Mucosa of descending colon (tissue), 3 donors: Measurements from ENCODE around the gene DIAPH2. TPM values are rescaled to one million over a fixed set of nuclear protein-coding genes. Genes with fewer than 3 reads are reported as not detected.

Experiments
- ATAC-seq: fragments of 200-7000 bp; cut with Tn5 transposase; one replicate; pipeline ENCODE4 v1.9.1; 2020; ENCODE audit warnings: mild to moderate bottlenecking, moderate library complexity
- DNase-seq, 3 donors: peaks; one replicate each; pipeline ENCODE4 v3.0.0-alpha.2; 2020
- H3K36me3 ChIP-seq: fragments of 200-600 bp; one replicate; pipeline ENCODE4 v1.8.0; 2021; ENCODE audit warnings: low read depth, mild to moderate bottlenecking
- H3K4me1 ChIP-seq: fragments of 200-600 bp; one replicate; pipeline ENCODE4 v1.8.0; 2021; ENCODE audit warnings: low read depth, mild to moderate bottlenecking
- H3K4me3 ChIP-seq: fragments of 200-600 bp; one replicate; pipeline ENCODE4 v1.8.0; 2021; ENCODE audit warnings: mild to moderate bottlenecking
- H3K9me3 ChIP-seq: fragments of 200-600 bp; one replicate; pipeline ENCODE4 v1.8.0; 2021; ENCODE audit warnings: mild to moderate bottlenecking
- intact Hi-C, 2 donors: fragments of 100-400 bp; cut with DNase I in 1 of 2; cut with micrococcal nuclease in 1 of 2; formaldehyde crosslinking; loops; one replicate each; pipeline versions ENCODE4 v1.11.0 to v1.11.1; 2022; cut with DNase I, micrococcal nuclease
- total RNA-seq, 3 donors: library from RNA; stranded (reverse); fragmentation: NEBNext Ultra II Directional in 2 of 3; extraction: Animal tissue kit (Norgen Biotek cat#: 25700) in 2 of 3; gene quantifications; one replicate each; pipeline versions ENCODE4 v1.2.1 to v1.2.4, GENCODE V29; 2021 to 2023
- TF ChIP-seq, protein P1 (sequence below): fragments of 200-600 bp; IDR thresholded peaks from one replicate; pipeline ENCODE4 v1.8.0; 2022; ENCODE audit warnings: antibody characterized with exemption, mild to moderate bottlenecking
- donor health status: DM: no; HTN: no; CAD: no; lungs with moderate emphysema.
- donor health status: DM: no; HTN: no; CAD: no.
- donor health status: DM: no; HTN: yes; CAD: no.

Gene DIAPH2
- total RNA-seq, 3 donors from 2014 or later, result 26.7 to 40.2 (median 29.6) TPM

DNA sequence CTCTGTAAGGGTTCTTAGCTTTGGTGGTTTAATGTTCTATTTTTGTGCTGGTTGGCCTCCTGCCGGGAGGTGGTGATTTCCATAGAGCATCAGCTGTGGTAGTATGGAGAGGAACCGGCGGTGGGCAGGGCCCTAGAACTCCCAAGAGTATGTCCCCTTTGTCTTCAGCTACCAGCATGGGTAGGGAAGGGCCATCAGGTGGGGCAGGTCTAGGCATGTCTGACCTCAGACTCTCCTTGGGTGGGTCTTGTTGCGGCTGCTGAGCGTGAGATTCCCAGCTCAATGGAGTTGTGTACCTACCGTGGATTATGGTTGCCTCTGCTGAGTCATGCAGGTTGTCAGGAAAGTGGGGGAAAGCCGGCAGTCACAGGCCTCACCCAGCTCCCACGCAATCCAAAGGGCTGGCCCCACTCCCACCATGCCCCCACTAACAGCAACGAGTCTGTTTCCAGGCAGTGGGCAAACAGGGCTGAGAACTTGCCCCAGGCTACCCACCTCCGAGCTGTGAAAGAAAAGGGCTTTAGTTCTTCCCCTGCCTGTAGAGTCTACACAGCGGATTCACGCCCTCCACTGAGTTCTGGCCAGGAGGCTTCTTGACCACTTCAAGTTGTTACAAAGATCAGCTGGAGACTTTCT lies 434.9 kb downstream of the DIAPH2 start:
- TF ChIP-seq, protein P1, sequence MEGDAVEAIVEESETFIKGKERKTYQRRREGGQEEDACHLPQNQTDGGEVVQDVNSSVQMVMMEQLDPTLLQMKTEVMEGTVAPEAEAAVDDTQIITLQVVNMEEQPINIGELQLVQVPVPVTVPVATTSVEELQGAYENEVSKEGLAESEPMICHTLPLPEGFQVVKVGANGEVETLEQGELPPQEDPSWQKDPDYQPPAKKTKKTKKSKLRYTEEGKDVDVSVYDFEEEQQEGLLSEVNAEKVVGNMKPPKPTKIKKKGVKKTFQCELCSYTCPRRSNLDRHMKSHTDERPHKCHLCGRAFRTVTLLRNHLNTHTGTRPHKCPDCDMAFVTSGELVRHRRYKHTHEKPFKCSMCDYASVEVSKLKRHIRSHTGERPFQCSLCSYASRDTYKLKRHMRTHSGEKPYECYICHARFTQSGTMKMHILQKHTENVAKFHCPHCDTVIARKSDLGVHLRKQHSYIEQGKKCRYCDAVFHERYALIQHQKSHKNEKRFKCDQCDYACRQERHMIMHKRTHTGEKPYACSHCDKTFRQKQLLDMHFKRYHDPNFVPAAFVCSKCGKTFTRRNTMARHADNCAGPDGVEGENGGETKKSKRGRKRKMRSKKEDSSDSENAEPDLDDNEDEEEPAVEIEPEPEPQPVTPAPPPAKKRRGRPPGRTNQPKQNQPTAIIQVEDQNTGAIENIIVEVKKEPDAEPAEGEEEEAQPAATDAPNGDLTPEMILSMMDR, result no peak
- H3K4me1 ChIP-seq, result no peaks in the 10 kb centered on the region
- DNase-seq, result no peak
- intact Hi-C loops, result no loop called here
- H3K4me3 ChIP-seq, result no peak overlapping the region
- no peaks in the 10 kb centered on the region for H3K9me3 ChIP-seq
- no peak for ATAC-seq
- no peaks in the 10 kb centered on the region for H3K36me3 ChIP-seq

DNA sequence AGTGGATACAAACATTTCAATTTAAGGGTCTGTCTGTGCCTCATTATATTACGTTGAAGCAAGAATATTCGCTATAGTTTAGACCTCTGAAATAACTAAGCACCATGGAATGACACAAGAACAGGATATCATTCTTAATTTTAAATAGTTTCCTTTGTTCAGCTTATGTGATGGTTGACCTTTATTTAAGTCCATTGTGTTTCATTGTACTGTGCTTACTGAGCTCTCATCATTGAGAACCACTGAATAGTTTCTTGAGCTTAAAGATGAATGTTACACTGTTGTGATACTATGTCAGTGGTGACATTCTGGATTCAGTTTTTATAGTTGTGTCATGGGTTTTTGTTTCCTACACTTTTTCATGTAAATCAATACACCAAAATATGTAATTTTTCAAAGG lies 438.4 kb downstream of the DIAPH2 start:
- no peaks in the 10 kb centered on the region for H3K4me1 ChIP-seq
- H3K9me3 ChIP-seq, result no peaks in the 10 kb centered on the region
- H3K4me3 ChIP-seq, result no peak overlapping the region
- DNase-seq (no peak), ATAC-seq (no peak)
- TF ChIP-seq, protein P1, result no peak
- H3K36me3 ChIP-seq, result no peaks in the 10 kb centered on the region
- intact Hi-C loops, result no loop called here

DNA sequence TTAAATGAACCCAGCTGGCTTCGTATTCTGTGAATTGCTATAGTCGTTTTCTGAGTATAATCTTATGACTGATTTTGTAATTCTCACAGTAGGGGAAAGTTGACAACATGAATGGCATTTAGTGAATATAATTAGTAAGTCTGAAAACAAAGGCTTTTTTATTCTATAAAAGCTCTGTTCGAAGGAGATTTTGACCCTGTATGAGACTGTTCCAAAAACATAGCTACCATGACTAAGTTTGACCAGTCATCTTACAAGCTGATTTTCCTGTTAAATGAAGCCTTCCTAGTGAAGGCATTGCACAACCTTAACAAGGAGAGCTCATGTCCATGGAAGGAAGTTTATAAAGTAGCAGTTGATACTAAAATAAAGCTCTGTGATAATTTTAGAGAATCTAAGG lies 441.4 kb downstream of the DIAPH2 start:
- no peaks in the 10 kb centered on the region for H3K36me3 ChIP-seq
- no peaks in the 10 kb centered on the region for H3K9me3 ChIP-seq
- intact Hi-C loops, result no loop called here
- H3K4me3 ChIP-seq, result no peak overlapping the region
- no peak for DNase-seq
- H3K4me1 ChIP-seq, result no peaks in the 10 kb centered on the region
- ATAC-seq, result no peak
- TF ChIP-seq, protein P1, result no peak

DNA sequence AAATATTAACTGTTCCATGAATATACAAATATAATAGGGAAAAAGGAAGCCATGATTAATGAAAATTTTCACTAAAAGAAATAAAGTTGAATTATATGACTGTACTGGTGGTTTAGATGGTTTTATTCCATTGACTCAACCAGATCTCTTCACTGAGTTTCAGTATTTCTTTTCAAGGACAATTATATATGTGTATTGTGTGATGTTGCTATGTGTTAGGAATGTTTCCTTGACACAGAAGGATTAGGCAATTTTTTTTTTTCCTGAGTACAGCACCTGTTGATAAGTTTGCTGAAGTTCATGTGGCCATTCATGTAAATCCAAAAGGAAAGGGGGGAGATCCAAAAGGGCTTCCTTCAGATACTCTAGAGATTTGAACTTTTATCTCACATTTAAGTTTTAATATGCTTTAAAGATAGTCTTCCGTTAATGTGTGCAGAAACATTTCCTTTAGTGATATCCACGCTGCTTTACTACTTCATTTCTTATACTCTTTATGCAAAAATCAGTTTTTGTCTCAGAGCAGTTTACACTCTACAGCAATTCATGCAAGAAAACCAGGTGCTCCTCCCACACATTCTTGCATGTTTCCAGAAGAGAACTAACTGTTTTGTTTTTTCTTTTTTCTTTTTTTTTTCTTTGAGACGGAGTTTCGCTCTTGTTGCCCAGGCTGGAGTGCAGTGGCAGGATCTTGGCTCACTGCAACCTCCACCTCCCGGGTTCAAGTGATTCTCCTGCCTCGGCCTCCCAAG lies 448.2 kb downstream of the DIAPH2 start:
- DNase-seq (no peak), ATAC-seq (no peak)
- TF ChIP-seq, protein P1, result no peak
- intact Hi-C loops, result no loop called here
- Histone ChIP-seq H3K4me1 (no peaks in the 10 kb centered on the region), H3K36me3 (no peaks in the 10 kb centered on the region), H3K4me3 (no peak overlapping the region), H3K9me3 (no peaks in the 10 kb centered on the region)

DNA sequence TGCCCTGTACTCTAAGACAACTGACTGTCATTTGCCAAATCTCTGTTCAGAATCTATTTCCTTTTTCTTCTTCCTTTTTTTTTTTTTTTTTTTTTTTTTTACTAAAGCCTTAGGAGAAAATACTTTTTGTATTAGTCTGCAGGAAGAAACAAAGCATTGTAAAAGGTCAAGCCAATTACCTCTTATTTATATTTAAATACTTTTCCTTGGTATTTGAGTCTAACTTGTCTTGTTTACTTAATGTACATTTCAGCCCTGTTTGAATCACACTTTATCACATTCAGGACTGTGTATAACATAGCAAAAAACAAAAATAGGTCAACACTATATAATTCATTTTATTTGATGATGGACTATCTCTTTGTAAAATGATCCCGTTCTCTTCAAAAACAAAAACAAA lies 461.3 kb downstream of the DIAPH2 start:
- intact Hi-C loops, result no loop called here
- H3K9me3 ChIP-seq, result no peaks in the 10 kb centered on the region
- no peaks in the 10 kb centered on the region for H3K4me1 ChIP-seq
- TF ChIP-seq, protein P1, result no peak
- DNase-seq, result no peak
- H3K4me3 ChIP-seq, result no peak overlapping the region
- ATAC-seq, result no peak
- H3K36me3 ChIP-seq, result no peaks in the 10 kb centered on the region
